Ishikawa (cell line): ENCODE results near the gene LINS1.

Source experiments
- CEBPB ChIP-seq: IDR thresholded peaks from 2 replicates; pipeline ENCODE4 v1.6.1; 2012
- CREB1 ChIP-seq: IDR thresholded peaks from 2 replicates; pipeline ENCODE4 v1.6.1; 2012; ENCODE audit warnings: low read depth
- EGR1 ChIP-seq: IDR thresholded peaks from 2 replicates; pipeline ENCODE4 v1.6.1; 2012
- EP300 ChIP-seq: IDR thresholded peaks from 2 replicates; pipeline ENCODE4 v1.6.1; 2012; ENCODE audit warnings: borderline replicate concordance
- FOXM1 ChIP-seq: IDR thresholded peaks from 2 replicates; pipeline ENCODE4 v1.6.1; 2012; ENCODE audit warnings: low read depth, borderline replicate concordance
- MAX ChIP-seq: IDR thresholded peaks from 2 replicates; pipeline ENCODE4 v1.6.1; 2012
- NFIC ChIP-seq: IDR thresholded peaks from 2 replicates; pipeline ENCODE4 v1.6.1; 2012
- RAD21 ChIP-seq: IDR thresholded peaks from 2 replicates; pipeline ENCODE4 v1.6.1; 2012; ENCODE audit warnings: low read depth
- REST ChIP-seq: IDR thresholded peaks from 2 replicates; pipeline ENCODE4 v1.6.1; 2012; ENCODE audit warnings: low read depth, mild to moderate bottlenecking
- TAF1 ChIP-seq: IDR thresholded peaks from 2 replicates; pipeline ENCODE4 v1.6.1; 2012; ENCODE audit warnings: low read depth, mild to moderate bottlenecking
- TCF12 ChIP-seq: IDR thresholded peaks from 2 replicates; pipeline ENCODE4 v1.6.1; 2012; ENCODE audit warnings: low read depth
- TEAD4 ChIP-seq: IDR thresholded peaks from 2 replicates; pipeline ENCODE4 v1.6.1; 2012
- USF1 ChIP-seq: IDR thresholded peaks from 2 replicates; pipeline ENCODE4 v1.6.1; 2012
- YY1 ChIP-seq: IDR thresholded peaks from 2 replicates; pipeline ENCODE4 v1.6.1; 2012; ENCODE audit warnings: low read depth
- ZBTB7A ChIP-seq: IDR thresholded peaks from 2 replicates; pipeline ENCODE4 v1.6.1; 2012; ENCODE audit warnings: low read depth

LINS1 gene

GRCh38 chr15:100572362-100572983 lies 29.5 kb downstream of the LINS1 start:
- TF ChIP-seq EP300 (no peak), RAD21 (0 out of 2 replicates have a peak, but pooled peaks have one; percentile 5)

- TF ChIP-seq EP300: no peak
- TF ChIP-seq TAF1: no peak
- no peak for TF ChIP-seq CEBPB
- TF ChIP-seq REST: no peak
- no peak for TF ChIP-seq NFIC
These were observed 30.3 kb downstream of the LINS1 start for GRCh38 chr15:100571592-100572167.

GRCh38 chr15:100570735-100571313 lies 31.2 kb downstream of the LINS1 start:
- TF ChIP-seq RAD21 (no peak), CEBPB (no peak), USF1 (no peak), MAX (no peak), NFIC (no peak), EGR1 (no peak), REST (no peak), EP300 (no peak), FOXM1 (no peak), YY1 (no peak), ZBTB7A (no peak)

GRCh38 chr15:100570275-100570674 lies 31.7 kb downstream of the LINS1 start:
- TF ChIP-seq YY1: no peak
- TF ChIP-seq USF1: peak; percentile 84

GRCh38 chr15:100569391-100569790 lies 32.6 kb downstream of the LINS1 start:
- TF ChIP-seq EP300 (no peak), YY1 (no peak), TEAD4 (no peak), TCF12 (no peak), REST (no peak), NFIC (no peak), CREB1 (no peak), RAD21 (no peak), USF1 (no peak)
